ENCODE measurements around the gene ST8SIA4.

- TF ChIP-seq FOXM1 (IDR thresholded peaks at IDR 0.05; ENCODE audit: borderline replicate concordance, low read depth) (no peak), YY1 (IDR thresholded peaks at IDR 0.05; ENCODE audit: low read depth) (no peak), CEBPB (IDR thresholded peaks at IDR 0.05) (no peak)
- TF ChIP-seq, protein P1, sequence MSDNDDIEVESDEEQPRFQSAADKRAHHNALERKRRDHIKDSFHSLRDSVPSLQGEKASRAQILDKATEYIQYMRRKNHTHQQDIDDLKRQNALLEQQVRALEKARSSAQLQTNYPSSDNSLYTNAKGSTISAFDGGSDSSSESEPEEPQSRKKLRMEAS (IDR thresholded peaks at IDR 0.05), result no peak
Measured at GRCh38 chr5:100762995-100763394, 140.1 kb downstream of the ST8SIA4 start.

Data from Ishikawa (cell line).